WTC11 (cell line): ENCODE data around the gene PI4KB.

Source experiments
- AFF4 ChIP-seq: sonication (generic); formaldehyde crosslinking; IDR thresholded peaks from 2 replicates; pipeline ENCODE4 v1.8.1; 2023; ENCODE audit warnings: mild to moderate bottlenecking, missing genetic modification reagents, borderline replicate concordance
- ARID4B ChIP-seq: sonication (generic); formaldehyde crosslinking; IDR thresholded peaks from 2 replicates; pipeline ENCODE4 v1.8.0; 2023; ENCODE audit warnings: missing genetic modification reagents, mild to moderate bottlenecking, borderline replicate concordance
- ATF2 ChIP-seq: sonication (generic); formaldehyde crosslinking; IDR thresholded peaks from 2 replicates; pipeline ENCODE4 v1.8.1; 2022; ENCODE audit warnings: low read depth, missing genetic modification reagents, borderline replicate concordance
- CTCF ChIP-seq: fragments of 200-600 bp; IDR thresholded peaks from 2 replicates; pipeline ENCODE4 v1.8.0; 2022; ENCODE audit warnings: antibody characterized with exemption
- ESRRA ChIP-seq: sonication (generic); formaldehyde crosslinking; IDR thresholded peaks from 2 replicates; pipeline ENCODE4 v1.8.1; 2022; ENCODE audit warnings: mild to moderate bottlenecking, missing genetic modification reagents, borderline replicate concordance
- ETV6 ChIP-seq: sonication (generic); formaldehyde crosslinking; IDR thresholded peaks from 2 replicates; pipeline ENCODE4 v1.8.1; 2022; ENCODE audit warnings: mild to moderate bottlenecking, missing genetic modification reagents
- IRF1 ChIP-seq: sonication (generic); formaldehyde crosslinking; IDR thresholded peaks from 2 replicates; pipeline ENCODE4 v1.8.0; 2023; ENCODE audit warnings: missing genetic modification reagents
- IRF2 ChIP-seq: sonication (generic); formaldehyde crosslinking; IDR thresholded peaks from 2 replicates; pipeline ENCODE4 v1.8.0; 2022; ENCODE audit warnings: low read depth, missing genetic modification reagents, borderline replicate concordance
- MAX ChIP-seq: sonication (generic); formaldehyde crosslinking; IDR thresholded peaks from 2 replicates; pipeline ENCODE4 v1.8.0; 2022; ENCODE audit warnings: mild to moderate bottlenecking, missing genetic modification reagents
- PRDM15 ChIP-seq: sonication (generic); formaldehyde crosslinking; IDR thresholded peaks from 2 replicates; pipeline ENCODE4 v1.8.0; 2022; ENCODE audit warnings: missing genetic modification reagents
- SMAD3 ChIP-seq: sonication (generic); formaldehyde crosslinking; IDR thresholded peaks from 2 replicates; pipeline ENCODE4 v1.8.0; 2022; ENCODE audit warnings: missing genetic modification reagents, mild to moderate bottlenecking, borderline replicate concordance
- TEAD4 ChIP-seq: sonication (generic); formaldehyde crosslinking; IDR thresholded peaks from 2 replicates; pipeline ENCODE4 v1.8.0; 2022; ENCODE audit warnings: mild to moderate bottlenecking, missing genetic modification reagents
- USF1 ChIP-seq: sonication (generic); formaldehyde crosslinking; IDR thresholded peaks from 2 replicates; pipeline ENCODE4 v1.8.0; 2022; ENCODE audit warnings: mild to moderate bottlenecking, missing genetic modification reagents

- TF ChIP-seq CTCF: no peak
- no peak for TF ChIP-seq ARID4B (CRISPR knock-in tag)
- no peak for TF ChIP-seq MAX (CRISPR knock-in tag)
- no peak for TF ChIP-seq AFF4 (CRISPR knock-in tag)
- TF ChIP-seq ESRRA (CRISPR knock-in tag): no peak
- no peak for TF ChIP-seq SMAD3
- no peak for TF ChIP-seq IRF1
- no peak for TF ChIP-seq ATF2 (CRISPR knock-in tag)
- TF ChIP-seq PRDM15 (CRISPR knock-in tag): no peak
- no peak for TF ChIP-seq USF1 (CRISPR knock-in tag)
- no peak for TF ChIP-seq TEAD4
- TF ChIP-seq ETV6 (CRISPR knock-in tag): no peak
- TF ChIP-seq IRF2 (CRISPR knock-in tag): no peak
These were observed 36.4 kb downstream of the PI4KB start for GRCh38 chr1:151290709-151291303.
